Activated T-helper 17 cell treated with anti-CD3 and anti-CD28 coated beads, Interleukin-2, amount 50 U/mL, for 72 hours (primary cell): Measurements from ENCODE around the gene WDR31. TPM values are rescaled to one million over a fixed set of nuclear protein-coding genes. Genes with fewer than 3 reads are reported as not detected.
"Not testable (repeated sequence)": the region's sequence is repeated elsewhere in the genome, so short reads cannot be mapped to it uniquely, and the experiment has no call there.

Experiments
- ATAC-seq: fragments of 150-1000 bp; cut with Tn5 transposase; replicated peaks from 2 replicates; pipeline ENCODE4 v1.10.0; 2021; ENCODE audit warnings: mild to moderate bottlenecking, moderate library complexity
- H3K27ac Mint-ChIP-seq: one replicate; pipeline ENCODE4 v1.8.0; 2022; ENCODE audit warnings: mixed read lengths
- H3K27me3 Mint-ChIP-seq: one replicate; pipeline ENCODE4 v1.8.0; 2022; ENCODE audit warnings: mixed read lengths
- H3K36me3 Mint-ChIP-seq: one replicate; pipeline ENCODE4 v1.8.0; 2022; ENCODE audit warnings: low read depth, mild to moderate bottlenecking, mixed read lengths
- H3K4me1 Mint-ChIP-seq: one replicate; pipeline ENCODE4 v1.8.0; 2022; ENCODE audit warnings: mixed read lengths
- H3K4me3 Mint-ChIP-seq: one replicate; pipeline ENCODE4 v1.8.0; 2022; ENCODE audit warnings: mild to moderate bottlenecking, mixed read lengths
- H3K9me3 Mint-ChIP-seq: one replicate; pipeline ENCODE4 v1.8.0; 2022; ENCODE audit warnings: mixed read lengths
- total RNA-seq, 2 donors: library from RNA; stranded (reverse); gene quantifications; one replicate each; pipeline ENCODE4 v1.2.3, GENCODE V29; 2022

Gene WDR31
- total RNA-seq, 2 donors from 2014 or later = 1.6 to 2.2 TPM

GRCh38 chr9:113302792-113303418 is 37.2 kb downstream of the WDR31 start, which contains the start of gene RNF183:
Gene RNF183 (minus strand): TSS chr9:113303376. CDS start chr9:113298184, 5,192 bp downstream.
- Mint-ChIP-seq H3K9me3 (no peaks in the 10 kb centered on the region), H3K4me1 (peaks cover 8% of the 10 kb centered on the region), H3K27ac (no peak within 1 kb of the TSS), H3K27me3 (peaks cover 16% of the 10 kb centered on the region), H3K4me3 (peak within 1 kb of the TSS; percentile 10), H3K36me3 (no peaks in the 10 kb centered on the region)
- ATAC-seq = peak; percentile 26

GRCh38 chr9:113301548-113301947 is 38.5 kb downstream of the WDR31 start:
- ATAC-seq = no peak
- Mint-ChIP-seq H3K9me3 (no peaks in the 10 kb centered on the region), H3K27ac (no peak overlapping the region), H3K4me1 (peaks cover 8% of the 10 kb centered on the region), H3K4me3 (peak overlapping the region; percentile 10), H3K36me3 (no peaks in the 10 kb centered on the region), H3K27me3 (peaks cover 16% of the 10 kb centered on the region)

GRCh38 chr9:113299800-113300292 is 40.2 kb downstream of the WDR31 start:
- no peaks in the 10 kb centered on the region for H3K36me3 Mint-ChIP-seq
- H3K27me3 Mint-ChIP-seq = peaks cover 12% of the 10 kb centered on the region
- peaks cover 8% of the 10 kb centered on the region for H3K4me1 Mint-ChIP-seq
- H3K4me3 Mint-ChIP-seq = no peak overlapping the region
- no peak for ATAC-seq
- no peak overlapping the region for H3K27ac Mint-ChIP-seq
- H3K9me3 Mint-ChIP-seq = no peaks in the 10 kb centered on the region

GRCh38 chr9:113298924-113299770 is 40.9 kb downstream of the WDR31 start:
- Mint-ChIP-seq H3K36me3 (no peaks in the 10 kb centered on the region), H3K4me1 (peaks cover 8% of the 10 kb centered on the region), H3K27ac (no peak overlapping the region), H3K27me3 (peaks cover 12% of the 10 kb centered on the region), H3K4me3 (no peak overlapping the region), H3K9me3 (no peaks in the 10 kb centered on the region)
- no peak for ATAC-seq

- H3K36me3 Mint-ChIP-seq = peaks cover 7% of the 10 kb centered on the region
- no peak overlapping the region for H3K27ac Mint-ChIP-seq
- H3K9me3 Mint-ChIP-seq = no peaks in the 10 kb centered on the region
- H3K4me1 Mint-ChIP-seq = peaks cover 8% of the 10 kb centered on the region
- no peak overlapping the region for H3K4me3 Mint-ChIP-seq
- H3K27me3 Mint-ChIP-seq = peaks cover 12% of the 10 kb centered on the region
- no peak for ATAC-seq
Observed at GRCh38 chr9:113298311-113298710, 41.8 kb downstream of the WDR31 start.

GRCh38 chr9:113296796-113297558 is 43.1 kb downstream of the WDR31 start:
- ATAC-seq = no peak
- Mint-ChIP-seq H3K27ac (peak overlapping the region; percentile 27), H3K9me3 (no peaks in the 10 kb centered on the region), H3K27me3 (peaks cover 8% of the 10 kb centered on the region), H3K4me1 (peaks cover 8% of the 10 kb centered on the region), H3K4me3 (no peak overlapping the region), H3K36me3 (peaks cover 21% of the 10 kb centered on the region)

- H3K27ac Mint-ChIP-seq, ATAC-seq, H3K4me3 Mint-ChIP-seq, H3K9me3 Mint-ChIP-seq, H3K27me3 Mint-ChIP-seq, H3K4me1 Mint-ChIP-seq: not testable (repeated sequence)
- peaks cover 28% of the 10 kb centered on the region for H3K36me3 Mint-ChIP-seq
Observed at GRCh38 chr9:113296247-113296646, 43.8 kb downstream of the WDR31 start.

GRCh38 chr9:113293285-113293878 is 46.7 kb downstream of the WDR31 start:
- ATAC-seq = no peak

GRCh38 chr9:113290052-113290607 is 49.9 kb downstream of the WDR31 start:
- H3K4me1 Mint-ChIP-seq = no peaks in the 10 kb centered on the region
- H3K27me3 Mint-ChIP-seq = no peaks in the 10 kb centered on the region
- ATAC-seq = no peak
- H3K27ac Mint-ChIP-seq = peak overlapping the region; percentile 34
- H3K9me3 Mint-ChIP-seq = no peaks in the 10 kb centered on the region
- peaks cover 85% of the 10 kb centered on the region for H3K36me3 Mint-ChIP-seq
- no peak overlapping the region for H3K4me3 Mint-ChIP-seq

More at GRCh38 chr9:113293285-113293878, 46.7 kb downstream of the WDR31 start:
- H3K4me1 Mint-ChIP-seq = no peaks in the 10 kb centered on the region
- H3K4me3 Mint-ChIP-seq = no peak overlapping the region
- no peaks in the 10 kb centered on the region for H3K27me3 Mint-ChIP-seq
- no peaks in the 10 kb centered on the region for H3K9me3 Mint-ChIP-seq
- peak overlapping the region; percentile 33 for H3K27ac Mint-ChIP-seq
- peaks cover 57% of the 10 kb centered on the region for H3K36me3 Mint-ChIP-seq

- Mint-ChIP-seq H3K27ac (peak overlapping the region; percentile 34), H3K9me3 (no peaks in the 10 kb centered on the region), H3K4me1 (no peaks in the 10 kb centered on the region), H3K36me3 (peaks cover 96% of the 10 kb centered on the region), H3K4me3 (no peak overlapping the region), H3K27me3 (no peaks in the 10 kb centered on the region)
- ATAC-seq = no peak
Observed at GRCh38 chr9:113289091-113289490, 51.0 kb downstream of the WDR31 start.

- no peaks in the 10 kb centered on the region for H3K9me3 Mint-ChIP-seq
- no peaks in the 10 kb centered on the region for H3K27me3 Mint-ChIP-seq
- H3K4me1 Mint-ChIP-seq = peaks cover 27% of the 10 kb centered on the region
- no peak overlapping the region for H3K4me3 Mint-ChIP-seq
- H3K27ac Mint-ChIP-seq = peak overlapping the region; percentile 4
- no peak for ATAC-seq
- H3K36me3 Mint-ChIP-seq = peaks cover 81% of the 10 kb centered on the region
Observed at GRCh38 chr9:113281356-113281755, 58.7 kb downstream of the WDR31 start.

- H3K27ac Mint-ChIP-seq = peak overlapping the region; percentile 30
- no peak for ATAC-seq
- peak overlapping the region; percentile 39 for H3K4me3 Mint-ChIP-seq
- H3K9me3 Mint-ChIP-seq = no peaks in the 10 kb centered on the region
- peaks cover 60% of the 10 kb centered on the region for H3K36me3 Mint-ChIP-seq
- H3K27me3 Mint-ChIP-seq = no peaks in the 10 kb centered on the region
- peaks cover 32% of the 10 kb centered on the region for H3K4me1 Mint-ChIP-seq
Observed at GRCh38 chr9:113278840-113279239, 61.2 kb downstream of the WDR31 start.

- H3K36me3 Mint-ChIP-seq = peaks cover 26% of the 10 kb centered on the region
- H3K4me1 Mint-ChIP-seq = peaks cover 27% of the 10 kb centered on the region
- H3K9me3 Mint-ChIP-seq = no peaks in the 10 kb centered on the region
- peak; percentile 97 for ATAC-seq
- H3K4me3 Mint-ChIP-seq = no peak within 1 kb of the TSS
- H3K27me3 Mint-ChIP-seq = no peaks in the 10 kb centered on the region
- no peak within 1 kb of the TSS for H3K27ac Mint-ChIP-seq
Observed at GRCh38 chr9:113275157-113276131, 64.6 kb downstream of the WDR31 start, which contains the start of the genes CDC26 and PRPF4. Gene CDC26 (minus strand): TSS chr9:113275572. CDS start chr9:113272507, 3,065 bp downstream. Gene PRPF4 (plus strand): TSS chr9:113275658. CDS start chr9:113275744, 86 bp downstream.
